Stimulated activated CD4-positive, alpha-beta T cell treated with anti-CD3 and anti-CD28 coated beads, Interleukin-2, amount 100 ng/mL, for 24 hours (primary cell): ENCODE measurements around the gene PLA2G2F.
A peak's percentile ranks its signal among the peaks of the same experiment; 100 is the strongest.

Experiments
- DNase-seq, 2 donors: peaks; one replicate each; pipeline ENCODE4 v3.0.0-alpha.2; 2020

PLA2G2F gene, protein sequence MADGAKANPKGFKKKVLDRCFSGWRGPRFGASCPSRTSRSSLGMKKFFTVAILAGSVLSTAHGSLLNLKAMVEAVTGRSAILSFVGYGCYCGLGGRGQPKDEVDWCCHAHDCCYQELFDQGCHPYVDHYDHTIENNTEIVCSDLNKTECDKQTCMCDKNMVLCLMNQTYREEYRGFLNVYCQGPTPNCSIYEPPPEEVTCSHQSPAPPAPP

DNA sequence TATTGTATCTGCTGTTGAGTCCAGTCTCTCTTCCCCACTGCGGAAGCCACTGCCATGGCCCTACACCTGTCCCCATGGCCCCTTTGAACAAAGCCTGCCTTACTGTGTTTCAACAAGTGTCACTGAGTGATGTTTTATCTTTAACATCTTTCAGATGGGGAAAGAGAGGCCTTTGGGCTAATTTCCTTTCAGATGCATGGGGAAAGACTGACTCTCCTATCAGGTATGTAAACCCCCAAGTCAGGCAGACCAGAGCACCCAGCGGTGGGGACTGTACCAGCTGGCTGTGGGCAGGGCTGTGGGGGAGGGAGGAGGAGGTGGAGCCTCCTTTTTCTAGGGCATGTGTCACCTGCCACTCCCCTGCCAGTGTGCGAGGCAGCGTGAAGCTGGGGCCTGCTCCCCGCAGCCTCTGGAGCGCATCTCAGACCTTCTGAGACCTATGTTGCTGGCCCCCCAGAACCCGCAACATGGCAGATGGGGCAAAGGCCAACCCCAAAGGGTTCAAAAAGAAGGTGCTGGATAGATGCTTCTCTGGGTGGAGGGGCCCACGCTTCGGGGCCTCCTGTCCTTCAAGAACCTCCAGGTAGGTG, at the start of gene PLA2G2F:
Gene PLA2G2F (plus strand): TSS at position 363 of the 590 bp plus-strand sequence. CDS start 105 bp downstream, at position 468.
- no peak for DNase-seq

DNA sequence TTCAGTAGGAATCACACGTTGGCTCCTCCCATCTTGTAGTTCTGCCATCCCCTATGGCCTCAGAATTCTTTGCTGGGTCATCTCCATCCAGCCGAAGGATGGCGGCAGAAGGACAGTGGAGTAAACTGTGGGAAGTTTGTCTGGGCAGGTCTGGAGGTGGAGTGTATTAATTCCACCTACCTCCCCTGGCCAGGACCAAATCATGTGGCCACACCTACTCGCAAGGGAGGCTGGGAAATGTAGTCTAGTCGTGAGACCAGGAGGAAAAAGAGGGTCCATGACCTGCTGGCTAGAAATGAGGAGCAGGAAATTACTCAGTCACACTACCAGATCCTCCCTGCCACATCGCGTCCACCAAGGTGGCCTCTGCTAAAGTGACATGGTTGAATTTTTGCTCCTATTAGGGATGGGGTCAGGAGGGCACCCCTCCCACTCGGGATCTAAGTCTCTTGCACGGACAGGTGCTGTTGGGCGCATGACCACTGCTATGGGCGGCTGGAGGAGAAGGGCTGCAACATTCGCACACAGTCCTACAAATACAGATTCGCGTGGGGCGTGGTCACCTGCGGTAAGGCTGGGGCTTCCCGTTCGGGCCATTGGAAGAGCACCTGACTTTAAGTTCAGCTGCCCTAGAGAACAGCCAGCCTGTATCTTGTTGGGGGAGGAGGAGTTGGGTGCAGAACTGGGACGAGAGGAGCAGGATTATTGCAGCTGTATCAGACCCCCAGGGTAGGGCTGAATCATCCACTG, 49.6 kb upstream of the PLA2G2F start:
- DNase-seq = no peak

DNA sequence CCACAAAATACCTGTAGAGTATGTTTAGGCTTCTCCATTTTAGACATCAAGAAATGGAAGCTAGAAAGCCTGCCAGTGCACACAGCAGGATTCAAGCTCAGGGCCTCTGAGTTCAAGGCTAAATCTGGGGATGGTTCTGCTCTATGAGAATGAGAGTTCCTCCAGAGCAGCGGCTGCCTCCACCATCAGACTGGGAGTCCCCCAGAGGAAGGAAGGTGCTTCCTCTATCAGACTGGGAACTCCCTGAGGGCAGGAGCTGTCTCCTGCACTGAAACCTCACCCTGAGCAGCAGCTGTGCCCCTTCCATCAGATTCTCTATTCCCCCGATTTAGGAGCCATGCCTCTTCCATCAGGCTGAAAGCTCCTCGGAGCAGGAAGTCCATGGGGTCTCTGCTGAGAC, 49.0 kb upstream of the PLA2G2F start:
- no peak for DNase-seq

DNA sequence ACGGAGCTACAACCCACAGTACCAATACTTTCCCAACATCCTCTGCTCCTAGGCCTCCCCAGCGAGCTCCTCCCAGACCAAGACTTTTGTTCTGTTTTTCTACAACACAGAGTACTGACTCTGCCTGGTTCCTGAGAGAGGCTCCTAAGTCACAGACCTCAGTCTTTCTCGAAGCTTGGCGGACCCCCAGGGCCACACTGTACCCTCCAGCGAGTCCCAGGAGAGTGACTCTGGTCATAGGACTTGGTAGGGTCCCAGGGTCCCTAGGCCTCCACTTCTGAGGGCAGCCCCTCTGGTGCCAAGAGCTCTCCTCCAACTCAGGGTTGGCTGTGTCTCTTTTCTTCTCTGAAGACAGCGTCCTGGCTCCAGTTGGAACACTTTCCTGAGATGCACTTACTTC, 48.5 kb upstream of the PLA2G2F start:
- no peak for DNase-seq

DNA sequence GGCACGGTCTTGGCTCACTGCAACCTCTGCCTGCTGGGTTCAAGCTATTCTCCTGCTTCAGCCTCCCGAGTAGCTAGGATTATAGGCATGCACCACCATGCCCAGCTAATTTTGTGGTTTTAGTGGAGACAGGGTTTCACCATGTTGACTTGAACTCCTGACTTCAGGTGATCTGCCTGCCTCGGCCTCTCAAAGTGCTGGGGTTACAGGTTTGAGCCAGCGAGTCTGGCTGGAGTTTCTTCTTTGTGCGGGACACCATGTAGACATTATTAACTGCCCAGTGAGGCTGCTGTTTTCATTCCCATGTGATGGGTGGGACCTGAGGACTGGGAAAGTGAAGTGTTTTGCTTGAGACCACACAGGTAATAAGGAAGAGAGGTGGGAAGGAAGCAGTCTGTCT, 45.8 kb upstream of the PLA2G2F start:
- DNase-seq = no peak

DNA sequence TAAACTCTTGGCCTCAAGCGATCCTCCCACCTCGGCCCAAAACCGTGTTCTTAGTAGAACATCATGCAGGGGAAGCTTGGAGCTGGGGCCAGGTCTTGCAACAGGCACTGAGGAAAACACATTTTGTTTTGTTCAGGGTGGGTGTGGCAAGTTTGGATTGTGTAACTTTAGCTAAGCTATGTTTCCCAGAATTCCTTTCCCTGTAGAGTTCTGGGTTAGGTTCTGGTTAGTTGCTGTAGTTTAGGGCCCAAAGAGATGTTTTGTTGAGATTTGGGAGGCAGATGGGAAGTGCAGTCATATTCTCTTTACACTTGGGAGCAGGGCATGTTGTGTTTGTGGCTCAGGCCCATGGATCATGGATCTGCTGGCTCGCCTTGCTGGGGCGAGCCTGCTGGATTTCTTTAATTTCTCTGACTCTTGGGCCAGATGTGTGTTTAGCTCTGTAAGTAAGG, 45.2 kb upstream of the PLA2G2F start:
- no peak for DNase-seq

DNA sequence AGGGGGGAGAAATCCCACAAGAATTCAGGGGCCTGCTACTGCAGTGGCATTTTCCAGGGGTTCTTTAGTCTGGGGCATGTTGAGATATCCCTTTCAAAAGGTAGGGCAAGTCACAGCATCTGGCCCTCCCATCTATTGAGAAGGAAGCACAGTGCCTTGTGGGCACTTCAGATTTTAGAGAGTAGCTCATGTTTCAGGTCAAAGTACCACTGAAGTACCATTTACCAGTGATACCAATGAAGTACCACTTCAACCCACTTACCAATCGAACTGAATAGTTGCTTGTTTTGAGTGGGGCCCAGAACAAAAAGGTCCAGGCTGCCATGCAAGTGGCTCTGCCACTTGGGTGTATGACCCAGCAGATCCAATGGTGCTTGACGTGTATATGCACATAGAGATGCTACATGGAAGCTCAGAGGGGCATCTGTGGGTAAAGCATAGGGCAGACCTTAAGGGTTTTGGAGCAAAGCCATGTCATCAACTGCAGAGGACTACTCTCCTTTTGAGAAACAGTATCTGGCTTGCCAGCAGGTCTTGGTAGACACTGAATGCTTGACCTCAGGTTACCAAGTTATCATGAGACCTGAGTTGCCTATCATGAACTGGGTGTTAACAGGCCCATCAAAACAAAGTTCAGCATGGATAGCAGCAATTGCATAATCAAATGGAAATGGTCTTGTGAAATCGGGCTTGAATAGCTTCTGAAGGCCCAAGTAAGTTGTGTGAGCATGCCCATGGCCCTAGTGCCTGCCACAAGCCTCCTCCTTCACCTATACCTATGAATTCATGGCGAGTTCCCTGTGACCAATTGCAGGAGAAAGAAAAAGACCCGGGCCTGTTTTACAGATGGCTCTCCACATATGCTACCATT, 43.3 kb upstream of the PLA2G2F start:
- no peak for DNase-seq

DNA sequence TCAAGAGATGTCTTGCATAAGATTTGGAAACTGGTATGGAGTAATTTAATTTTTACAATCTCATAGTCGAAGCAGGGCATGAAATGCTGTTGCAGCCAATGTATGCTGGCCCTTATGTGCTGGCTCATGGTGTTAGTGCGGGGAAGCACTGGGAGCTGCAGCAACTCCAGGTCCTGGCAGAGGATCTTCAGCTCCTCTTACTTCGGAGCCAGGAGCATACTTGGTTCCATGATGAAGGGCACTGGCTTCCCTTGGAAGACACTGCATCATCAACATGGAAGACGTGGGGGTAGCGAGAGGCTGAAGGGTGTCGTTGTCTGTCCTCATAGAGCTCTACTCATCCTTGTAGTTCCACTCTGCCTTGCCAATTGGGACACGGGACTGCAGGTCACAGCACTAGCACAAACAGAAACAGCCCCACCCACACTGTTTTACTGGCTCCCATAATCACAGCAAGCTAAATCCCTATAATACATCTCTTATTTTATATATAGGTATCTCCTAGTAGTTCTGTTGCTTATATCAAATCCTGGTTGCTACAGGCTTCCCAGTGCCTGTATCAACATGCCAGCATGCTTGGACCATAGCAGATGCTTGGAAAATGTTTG, 42.2 kb upstream of the PLA2G2F start:
- no peak for DNase-seq

DNA sequence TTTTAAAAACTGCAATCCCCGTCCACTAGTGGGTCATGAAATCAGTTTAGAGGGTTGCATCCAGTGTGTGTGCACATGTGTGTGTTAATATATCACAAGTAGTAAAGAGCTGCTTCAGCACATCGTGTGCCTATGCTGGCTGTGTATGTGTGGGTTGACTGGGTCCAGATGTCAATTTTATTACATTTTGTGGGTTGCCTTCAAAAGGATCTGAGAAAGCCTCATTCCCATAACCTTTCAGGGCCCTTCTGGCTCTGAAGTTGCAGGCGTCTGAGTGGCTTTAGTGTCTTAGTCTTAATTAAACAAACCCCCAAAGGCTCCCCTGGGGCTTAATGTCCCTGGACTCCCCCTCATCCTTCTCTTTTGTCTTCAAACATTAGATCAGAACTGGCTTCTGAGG, 39.6 kb upstream of the PLA2G2F start:
- DNase-seq = no peak

DNA sequence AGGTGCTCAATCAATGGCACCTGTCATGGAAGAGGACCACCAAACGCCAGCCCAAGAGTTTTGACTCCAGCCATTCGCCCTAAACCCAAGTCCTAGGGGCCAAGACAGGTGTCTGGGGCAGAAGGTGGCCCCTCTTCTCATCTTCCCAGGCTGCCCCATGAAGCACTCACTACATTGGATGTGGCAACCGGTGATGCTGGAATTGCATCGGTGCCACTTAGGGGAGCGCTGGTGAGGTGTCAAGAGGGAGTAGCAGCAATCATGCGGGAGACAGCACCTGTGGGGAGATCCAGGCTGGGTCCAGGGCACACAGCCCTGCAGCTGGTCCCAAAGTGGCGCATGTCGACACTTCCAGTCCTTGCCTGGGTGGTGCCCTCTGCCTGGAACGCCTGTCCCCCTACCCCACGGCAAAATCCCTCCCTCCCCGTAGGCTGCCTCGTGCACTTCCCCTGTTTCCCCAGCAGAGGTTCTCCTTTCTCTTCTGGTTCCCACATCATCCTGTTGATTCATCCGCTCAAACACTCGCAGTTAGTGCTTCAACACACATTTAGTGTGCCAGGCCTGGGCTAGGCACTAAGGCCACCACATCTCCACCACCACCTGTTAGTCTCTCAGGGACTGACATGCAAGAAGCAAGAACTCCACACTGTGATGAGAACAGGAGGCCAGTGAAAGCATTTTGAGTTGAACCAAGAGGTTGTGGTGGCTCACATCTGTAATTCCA, 38.3 kb upstream of the PLA2G2F start:
- peak; percentile 27 to 34 for DNase-seq

DNA sequence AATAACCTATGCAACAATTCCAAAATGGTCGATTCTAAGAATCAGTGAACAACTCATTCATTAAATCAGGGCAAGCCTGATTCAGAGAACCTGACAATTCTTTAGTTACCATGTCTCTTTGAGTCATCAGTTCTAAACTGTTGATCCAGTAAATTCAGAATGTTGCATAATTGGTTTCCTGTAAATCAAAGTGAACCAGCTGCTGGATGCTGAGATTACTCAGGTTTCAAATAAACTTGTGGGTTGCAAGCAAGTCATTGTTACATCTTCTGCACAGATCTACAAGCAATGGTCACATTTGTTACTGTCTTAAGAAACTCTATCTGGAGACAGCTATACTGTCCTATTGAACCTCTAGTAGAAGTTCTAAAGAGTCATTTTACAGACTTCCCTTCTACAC, 36.2 kb upstream of the PLA2G2F start:
- no peak for DNase-seq

DNA sequence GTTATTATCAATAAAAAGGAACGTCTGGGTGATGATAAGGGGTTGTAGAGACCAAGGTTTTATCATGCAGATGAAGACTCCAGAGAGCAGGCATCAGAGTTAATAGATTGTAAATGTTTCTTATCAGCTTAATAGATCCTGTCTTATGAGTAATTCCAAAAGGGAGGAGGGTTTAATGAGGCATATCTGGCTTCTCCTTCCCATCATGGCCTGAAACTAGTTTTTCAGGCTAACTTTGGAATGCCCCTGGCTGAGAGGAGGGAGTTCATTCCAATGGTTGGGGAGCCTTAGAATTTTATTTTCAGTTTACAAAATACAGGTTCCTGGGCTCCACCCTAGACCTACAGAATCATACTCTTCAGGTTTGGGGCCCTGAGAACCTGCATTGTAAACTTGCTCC, 33.3 kb upstream of the PLA2G2F start:
- no peak for DNase-seq

DNA sequence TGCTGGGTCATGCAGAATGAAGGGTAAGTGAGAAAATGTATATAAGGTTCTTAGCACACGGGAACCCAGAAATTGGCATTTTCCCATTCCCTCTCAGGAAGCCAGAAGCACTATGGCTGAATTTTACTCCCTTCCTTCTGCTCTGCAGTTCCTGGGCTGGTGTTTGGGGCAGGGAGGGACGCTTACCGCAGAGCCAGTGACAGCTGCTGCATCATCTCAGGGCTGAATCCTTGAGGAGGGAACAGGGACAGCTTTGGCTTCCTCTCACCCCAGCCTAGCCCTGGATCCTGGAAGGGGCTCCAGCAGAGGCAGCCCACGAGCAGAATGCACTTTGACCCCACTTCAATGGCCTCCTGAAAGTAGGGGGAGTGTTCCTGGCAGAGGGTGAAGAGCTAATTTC, 31.8 kb upstream of the PLA2G2F start:
- no peak for DNase-seq

DNA sequence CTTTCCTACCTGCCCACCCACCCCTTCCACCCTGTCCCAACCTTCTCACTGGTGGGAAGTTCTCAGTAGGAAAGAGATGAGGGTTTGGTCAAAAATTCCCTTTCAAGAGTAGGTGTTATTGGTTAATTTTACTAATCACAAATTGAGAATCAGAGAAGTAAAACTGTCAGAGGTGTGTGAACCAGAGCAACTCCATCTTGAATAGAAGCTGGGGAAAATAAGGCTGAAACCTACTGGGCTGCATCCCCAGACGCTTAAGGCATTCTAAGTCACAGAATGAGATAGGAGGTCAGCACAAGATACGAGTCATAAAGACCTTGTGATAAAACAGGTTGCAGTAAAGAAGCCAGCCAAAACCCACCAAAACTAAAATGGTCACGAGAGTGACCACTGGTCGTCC, 31.3 kb upstream of the PLA2G2F start:
- no peak for DNase-seq

DNA sequence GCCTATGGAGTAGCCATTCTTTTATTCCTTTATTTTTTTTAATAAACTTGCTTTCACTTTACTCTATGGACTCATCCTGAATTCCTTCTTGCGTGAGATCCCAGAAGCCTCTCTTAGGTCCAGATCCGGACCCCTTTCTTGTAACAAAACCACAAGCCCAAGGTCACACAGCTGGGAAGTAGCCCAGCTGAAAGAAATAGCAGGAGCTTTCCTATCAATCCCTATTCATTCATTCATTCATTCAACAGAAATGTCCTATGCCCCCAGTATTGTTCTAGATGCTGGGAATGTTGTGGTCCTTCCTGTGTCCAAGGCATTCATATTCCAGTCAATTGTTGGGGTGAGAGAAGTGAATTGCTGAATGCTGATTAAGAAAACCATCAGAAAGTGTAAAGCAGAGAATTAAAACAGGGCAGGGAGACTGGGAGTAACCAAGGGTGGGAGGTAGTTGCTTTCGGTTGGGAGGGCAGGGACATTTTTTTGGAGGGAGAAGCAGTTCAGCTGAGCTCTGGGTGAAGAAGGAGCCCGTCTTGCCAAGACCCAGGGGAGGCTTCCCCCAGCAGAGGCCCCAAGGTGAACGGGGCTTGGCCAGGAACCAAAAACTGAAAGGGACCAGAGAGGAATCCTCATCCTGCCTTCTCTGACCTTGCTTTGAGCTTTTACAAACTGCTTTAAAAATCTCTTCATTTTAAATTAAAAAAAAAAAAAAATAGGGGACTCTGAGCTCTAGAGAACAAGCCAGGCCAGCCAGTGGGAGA, 30.6 kb upstream of the PLA2G2F start:
- no peak for DNase-seq

DNA sequence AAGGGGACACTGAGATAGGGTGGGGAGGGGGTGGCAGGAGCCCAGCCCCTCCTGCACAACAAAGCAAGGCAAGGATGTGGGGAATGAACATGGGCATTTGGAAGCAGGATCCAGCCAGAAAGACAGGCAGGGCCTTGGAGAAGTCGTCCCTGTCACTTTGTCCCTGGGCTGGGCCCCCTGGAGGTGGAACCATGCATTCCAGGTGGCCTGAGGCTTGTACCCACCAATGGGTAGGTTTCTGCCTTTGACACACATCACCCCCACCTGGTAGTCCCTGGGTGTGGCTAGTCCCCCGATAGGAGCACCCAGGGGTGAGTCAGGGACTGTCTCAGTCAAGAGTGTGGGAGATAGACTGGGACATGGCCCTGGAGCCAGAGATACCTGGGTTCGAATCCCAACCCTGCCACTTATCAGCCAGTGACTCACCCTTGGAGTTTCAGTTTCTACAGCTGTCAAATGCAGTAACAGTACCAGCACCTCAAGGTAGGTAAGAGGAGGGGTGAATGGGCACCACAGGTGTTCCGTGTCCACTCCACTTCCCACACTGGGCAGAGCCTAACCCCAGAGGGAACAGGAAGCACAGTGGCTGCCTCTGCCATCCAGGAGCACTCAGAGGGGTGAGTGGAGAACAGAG, 29.8 kb upstream of the PLA2G2F start:
- DNase-seq = no peak

DNA sequence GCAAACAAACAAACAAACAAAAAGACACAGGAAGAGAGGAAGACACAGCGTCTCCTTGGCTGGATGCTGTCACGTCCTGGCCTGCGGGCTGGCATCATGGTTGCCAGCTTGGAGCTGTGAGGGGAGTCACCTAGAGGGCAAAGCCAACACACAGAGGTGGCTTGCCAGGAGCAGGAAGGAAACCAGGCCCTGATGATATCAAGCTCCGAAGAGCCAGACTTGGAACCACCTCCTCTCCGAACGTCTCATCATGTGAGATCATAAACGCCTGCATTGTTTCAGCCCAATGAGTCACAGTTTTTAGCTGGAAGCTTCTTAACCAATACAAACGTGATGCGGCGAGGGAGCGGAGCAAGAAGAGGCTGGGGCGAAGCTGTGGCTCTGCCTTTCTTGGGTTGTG, 28.4 kb upstream of the PLA2G2F start:
- DNase-seq = no peak

DNA sequence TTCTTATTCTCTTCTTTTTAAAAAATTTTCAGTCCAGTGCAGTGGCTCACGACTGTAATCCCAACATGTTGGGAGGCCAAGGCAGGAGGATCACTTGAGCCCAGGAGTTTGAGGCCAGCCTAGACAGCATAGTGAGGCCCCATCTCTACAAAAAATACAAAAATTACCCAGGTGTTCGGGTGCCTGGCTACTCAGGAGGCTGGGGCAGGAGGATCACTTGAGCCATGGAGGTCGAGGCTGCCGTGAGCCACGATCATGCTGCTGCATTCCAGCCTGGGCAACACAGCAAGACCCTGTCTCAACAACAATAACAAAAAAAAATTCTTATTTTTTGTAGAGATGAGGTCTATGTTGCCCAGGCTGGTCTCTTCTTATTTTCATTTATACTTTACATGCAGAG, 27.7 kb upstream of the PLA2G2F start:
- no peak for DNase-seq

DNA sequence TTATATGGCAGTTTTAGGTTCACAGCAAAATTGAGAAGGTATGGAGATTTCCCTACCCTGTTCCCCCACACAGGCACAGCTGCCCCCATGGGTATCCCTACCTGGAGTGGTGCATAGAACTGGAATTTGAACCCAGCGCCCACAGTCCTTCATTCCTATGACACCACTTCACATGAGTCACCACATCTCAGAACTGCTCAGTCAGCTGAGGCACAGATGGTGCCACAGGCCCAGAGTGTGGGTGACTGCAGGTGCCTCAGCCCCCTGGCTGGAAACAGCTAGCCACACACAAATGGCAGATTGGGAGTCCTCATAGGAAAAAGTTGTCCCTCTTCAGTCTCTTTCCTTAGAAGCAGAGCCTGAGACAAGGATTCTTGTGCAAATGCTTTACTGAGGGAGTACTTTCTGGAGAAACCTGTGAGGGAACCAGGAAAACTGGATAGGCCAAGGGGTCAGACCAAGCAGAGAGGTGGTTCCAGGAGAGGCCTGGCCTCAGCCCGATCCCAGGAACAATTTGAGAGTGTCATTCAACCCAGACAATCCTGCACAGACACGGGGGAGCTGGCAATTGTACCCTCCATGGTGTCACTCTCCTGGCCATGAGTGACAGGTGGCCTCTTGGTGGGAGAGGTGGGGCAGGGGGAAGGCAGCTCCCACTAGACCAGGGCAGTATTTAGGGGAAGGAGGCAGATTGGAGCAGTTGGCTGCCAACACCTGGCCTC, 26.7 kb upstream of the PLA2G2F start:
- DNase-seq = no peak

DNA sequence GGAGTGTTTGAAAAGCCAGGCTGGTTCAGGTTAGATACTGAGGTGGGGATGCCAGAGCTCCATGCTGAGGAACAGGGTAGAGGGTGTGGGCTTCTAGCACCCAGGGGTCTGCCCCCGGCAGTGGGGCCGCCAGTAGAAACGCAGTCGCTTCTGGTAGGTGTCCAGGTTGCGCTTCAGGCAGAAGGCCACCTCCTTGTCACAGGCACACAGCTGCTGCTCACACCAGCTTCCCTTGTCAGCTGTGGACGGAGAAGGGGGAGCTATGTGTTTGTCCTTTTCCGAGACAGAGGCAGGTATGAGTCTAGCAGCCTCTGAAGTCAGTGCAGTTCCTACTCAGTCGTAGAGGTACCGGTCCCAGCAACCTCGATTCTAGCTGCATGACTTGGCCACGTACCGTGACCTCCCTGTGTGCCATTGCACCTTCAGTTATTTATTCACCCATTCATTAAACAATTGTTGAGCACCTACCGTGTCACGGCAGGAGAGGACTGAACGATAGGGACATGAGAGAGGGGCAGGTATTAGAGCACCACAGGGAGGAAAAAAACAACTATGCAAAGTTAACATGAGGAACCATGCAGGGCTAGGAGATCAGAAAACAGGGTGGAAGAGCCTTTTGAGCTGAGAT, 25.0 kb upstream of the PLA2G2F start:
- no peak for DNase-seq
